ENCODE results near the gene SAP25. TPM values are rescaled to one million over a fixed set of nuclear protein-coding genes. Genes with fewer than 3 reads are reported as not detected.

The SAP25 gene
- total and polyA plus RNA-seq, 2 of the 8 experiments (the other 6 are each of a cell fraction or from before 2014, with no cell fraction given) = 3.6 to 5.8 TPM

- TF ChIP-seq PHF8 (conservative IDR thresholded peaks at IDR 0.05; ENCODE audit: low read depth, low read length) (no peak), SIRT6 (IDR thresholded peaks at IDR 0.05; ENCODE audit: low read length) (no peak), SP1 (IDR thresholded peaks at IDR 0.05; ENCODE audit: low read depth, low read length) (no peak), SIN3A (conservative IDR thresholded peaks at IDR 0.05 in 1 of 2, IDR thresholded peaks at IDR 0.05 in 1 of 2; ENCODE audit: low read depth in 1 of 2, low read length in 2 of 2) (no peak), CEBPB (IDR thresholded peaks at IDR 0.05; ENCODE audit: low read depth, low read length) (no peak), EP300 (IDR thresholded peaks at IDR 0.05; ENCODE audit: borderline replicate concordance in 1 of 2, low read depth in 2 of 2, low read length in 2 of 2) (no peak)
Observed at GRCh38 chr7:100545360-100546128, 28.2 kb downstream of the SAP25 start (continued).
